ENCODE results near the gene NXPE3.

NXPE3 gene

DNA sequence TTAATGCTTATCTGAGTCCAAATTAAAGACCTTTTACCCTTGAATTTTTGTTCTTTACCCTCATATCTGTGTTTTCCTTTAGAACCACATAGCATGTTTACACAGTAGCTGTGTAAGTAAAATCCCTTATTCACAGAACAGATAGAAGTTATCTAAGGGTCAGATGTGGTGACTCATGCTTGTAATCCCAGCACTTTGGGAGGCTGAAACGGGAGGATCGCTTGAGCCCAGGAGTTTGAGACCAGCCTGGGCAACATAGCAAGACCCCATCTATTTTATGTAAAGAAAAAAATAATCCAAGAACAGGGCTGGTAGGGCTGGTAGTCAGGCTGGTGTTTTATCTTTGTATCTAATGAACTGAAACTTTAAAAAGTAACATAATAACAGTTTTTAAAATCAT is 23.2 kb downstream of the NXPE3 start:
- H3K27me3 ChIP-seq (ENCODE audit: insufficient read depth, low read length), result no peaks in the 10 kb centered on the region

GRCh38 chr3:101803173-101803782 is 24.3 kb downstream of the NXPE3 start:
- H3K36me3 ChIP-seq (ENCODE audit: insufficient read depth, low read length), result peaks cover 19% of the 10 kb centered on the region; the same call in 1 of the 2 replicates
- peaks cover 9% of the 10 kb centered on the region for H3K4me1 ChIP-seq (ENCODE audit: control insufficient read depth, insufficient read depth, low read length, unreplicated experiment)
- H3K4me3 ChIP-seq (ENCODE audit: low read depth, low read length), result no peak overlapping the region
- no peak overlapping the region for H3K27ac ChIP-seq (ENCODE audit: low read depth, low read length)
- H3K27me3 ChIP-seq (ENCODE audit: insufficient read depth, low read length), result no peaks in the 10 kb centered on the region
- peaks cover 7% of the 10 kb centered on the region for H3K79me2 ChIP-seq (ENCODE audit: control insufficient read depth, insufficient read depth, low read length, unreplicated experiment)
- H2AFZ ChIP-seq (ENCODE audit: low read length, unreplicated experiment), result no peak overlapping the region

More for the DNA sequence above, 23.2 kb downstream of the NXPE3 start:
- H2AFZ ChIP-seq (ENCODE audit: low read length, unreplicated experiment), result no peak overlapping the region
- peaks cover 7% of the 10 kb centered on the region for H3K79me2 ChIP-seq (ENCODE audit: control insufficient read depth, insufficient read depth, low read length, unreplicated experiment)
- no peak overlapping the region for H3K27ac ChIP-seq (ENCODE audit: low read depth, low read length)
- peaks cover 9% of the 10 kb centered on the region for H3K4me1 ChIP-seq (ENCODE audit: control insufficient read depth, insufficient read depth, low read length, unreplicated experiment)
- no peak overlapping the region for H3K4me3 ChIP-seq (ENCODE audit: low read depth, low read length)
- H3K36me3 ChIP-seq (ENCODE audit: insufficient read depth, low read length), result peaks cover 19% of the 10 kb centered on the region

DNA sequence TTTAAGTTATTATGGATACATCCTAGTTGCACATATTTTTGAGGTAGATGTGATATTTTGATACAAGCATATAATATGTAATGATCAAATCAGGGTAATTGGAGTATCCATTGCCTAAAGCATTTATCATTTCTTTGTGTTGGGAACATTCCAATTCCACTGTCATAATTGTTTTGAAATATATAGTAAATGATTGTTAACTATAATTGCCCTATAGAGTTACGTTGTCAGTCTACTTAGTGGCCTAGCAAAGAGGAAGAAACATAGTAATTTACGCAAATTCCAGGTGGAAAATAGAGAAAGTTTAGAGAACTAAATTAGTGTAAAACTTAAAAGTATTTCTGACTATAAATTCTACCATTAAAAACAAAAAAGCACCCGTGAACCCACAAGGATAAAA is 24.9 kb downstream of the NXPE3 start:
- Histone ChIP-seq H3K4me1 (ENCODE audit: control insufficient read depth, insufficient read depth, low read length, unreplicated experiment) (peaks cover 10% of the 10 kb centered on the region), H3K4me3 (ENCODE audit: low read depth, low read length) (no peak overlapping the region), H3K27ac (ENCODE audit: low read depth, low read length) (no peak overlapping the region), H3K27me3 (ENCODE audit: insufficient read depth, low read length) (no peaks in the 10 kb centered on the region), H2AFZ (ENCODE audit: low read length, unreplicated experiment) (no peak overlapping the region), H3K36me3 (ENCODE audit: insufficient read depth, low read length) (peaks cover 19% of the 10 kb centered on the region; the same call in 1 of the 2 replicates), H3K79me2 (ENCODE audit: control insufficient read depth, insufficient read depth, low read length, unreplicated experiment) (peaks cover 7% of the 10 kb centered on the region)

DNA sequence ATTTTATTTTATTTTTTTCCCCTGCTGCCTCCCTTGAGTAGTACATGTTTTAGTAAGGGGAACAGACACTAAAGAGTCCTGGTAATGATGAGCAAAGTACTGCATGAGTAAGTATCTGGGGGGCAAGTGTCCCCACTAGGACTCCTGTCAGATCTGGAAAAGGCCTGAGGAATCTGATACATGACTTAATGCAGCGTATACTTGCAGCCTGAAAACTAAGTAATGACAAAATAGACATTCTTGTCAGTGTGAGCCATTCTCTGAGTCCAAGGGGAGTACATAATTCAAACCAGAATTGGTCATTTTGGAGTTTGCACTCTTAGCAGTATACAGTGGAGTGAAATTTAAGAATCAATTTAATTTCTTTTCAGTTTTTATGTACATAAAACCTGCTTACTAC is 27.5 kb downstream of the NXPE3 start:
- no peaks in the 10 kb centered on the region for H3K27me3 ChIP-seq (ENCODE audit: insufficient read depth, low read length)
- no peak overlapping the region for H2AFZ ChIP-seq (ENCODE audit: low read length, unreplicated experiment)
- peaks cover 19% of the 10 kb centered on the region; the same call in 1 of the 2 replicates for H3K36me3 ChIP-seq (ENCODE audit: insufficient read depth, low read length)
- no peak overlapping the region for H3K27ac ChIP-seq (ENCODE audit: low read depth, low read length)
- peaks cover 7% of the 10 kb centered on the region for H3K79me2 ChIP-seq (ENCODE audit: control insufficient read depth, insufficient read depth, low read length, unreplicated experiment)
- H3K4me3 ChIP-seq (ENCODE audit: low read depth, low read length), result no peak overlapping the region
- peaks cover 25% of the 10 kb centered on the region for H3K4me1 ChIP-seq (ENCODE audit: control insufficient read depth, insufficient read depth, low read length, unreplicated experiment)

DNA sequence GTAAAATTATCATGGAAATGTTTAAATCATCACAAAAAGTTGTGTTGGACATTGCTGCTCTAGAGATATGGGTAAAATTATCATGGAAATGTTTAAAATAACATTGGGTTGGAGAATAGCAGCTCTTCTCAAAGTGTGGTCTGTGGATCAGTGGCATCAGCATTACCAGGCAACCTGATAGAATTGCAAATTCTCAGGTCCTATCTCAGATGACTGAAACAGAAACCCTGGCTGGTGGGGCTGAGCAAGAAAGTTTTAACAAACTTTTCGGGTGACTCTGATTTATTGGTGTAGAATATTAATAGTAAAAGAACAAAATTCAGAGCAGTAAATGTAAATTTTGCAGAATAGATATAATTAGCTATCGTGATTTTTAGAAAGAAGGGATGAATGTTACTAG is 28.9 kb downstream of the NXPE3 start:
- Histone ChIP-seq H3K4me1 (ENCODE audit: control insufficient read depth, insufficient read depth, low read length, unreplicated experiment) (peaks cover 25% of the 10 kb centered on the region), H3K4me3 (ENCODE audit: low read depth, low read length) (no peak overlapping the region)

GRCh38 chr3:101809178-101810021 is 30.4 kb downstream of the NXPE3 start:
- Histone ChIP-seq H3K27ac (ENCODE audit: low read depth, low read length) (peak overlapping the region; percentile 67), H3K79me2 (ENCODE audit: control insufficient read depth, insufficient read depth, low read length, unreplicated experiment) (peaks cover 5% of the 10 kb centered on the region), H3K4me1 (ENCODE audit: control insufficient read depth, insufficient read depth, low read length, unreplicated experiment) (peaks cover 25% of the 10 kb centered on the region), H2AFZ (ENCODE audit: low read length, unreplicated experiment) (no peak overlapping the region), H3K4me3 (ENCODE audit: low read depth, low read length) (peak overlapping the region; percentile 14; the same call in 1 of the 2 replicates), H3K36me3 (ENCODE audit: insufficient read depth, low read length) (no peaks in the 10 kb centered on the region), H3K27me3 (ENCODE audit: insufficient read depth, low read length) (no peaks in the 10 kb centered on the region)

More for the DNA sequence above, 28.9 kb downstream of the NXPE3 start:
- Histone ChIP-seq H3K27me3 (ENCODE audit: insufficient read depth, low read length) (no peaks in the 10 kb centered on the region), H2AFZ (ENCODE audit: low read length, unreplicated experiment) (no peak overlapping the region), H3K36me3 (ENCODE audit: insufficient read depth, low read length) (peaks cover 11% of the 10 kb centered on the region; the same call in 1 of the 2 replicates), H3K79me2 (ENCODE audit: control insufficient read depth, insufficient read depth, low read length, unreplicated experiment) (peaks cover 7% of the 10 kb centered on the region), H3K27ac (ENCODE audit: low read depth, low read length) (no peak overlapping the region)

GRCh38 chr3:101810022-101810418 is 31.0 kb downstream of the NXPE3 start:
- H3K4me3 ChIP-seq (ENCODE audit: low read depth, low read length), result 0 out of 2 replicates have a peak overlapping the region, but pooled peaks have one; percentile 14
- no peaks in the 10 kb centered on the region for H3K27me3 ChIP-seq (ENCODE audit: insufficient read depth, low read length)
- peaks cover 21% of the 10 kb centered on the region for H3K4me1 ChIP-seq (ENCODE audit: control insufficient read depth, insufficient read depth, low read length, unreplicated experiment)
- H2AFZ ChIP-seq (ENCODE audit: low read length, unreplicated experiment), result no peak overlapping the region
- peak overlapping the region; percentile 67 for H3K27ac ChIP-seq (ENCODE audit: low read depth, low read length)
- no peaks in the 10 kb centered on the region for H3K36me3 ChIP-seq (ENCODE audit: insufficient read depth, low read length)
- H3K79me2 ChIP-seq (ENCODE audit: control insufficient read depth, insufficient read depth, low read length, unreplicated experiment), result peaks cover 3% of the 10 kb centered on the region

GRCh38 chr3:101811875-101812274 is 32.9 kb downstream of the NXPE3 start:
- no peaks in the 10 kb centered on the region for H3K79me2 ChIP-seq (ENCODE audit: control insufficient read depth, insufficient read depth, low read length, unreplicated experiment)
- H3K4me3 ChIP-seq (ENCODE audit: low read depth, low read length), result no peak overlapping the region
- no peak overlapping the region for H2AFZ ChIP-seq (ENCODE audit: low read length, unreplicated experiment)
- no peaks in the 10 kb centered on the region for H3K36me3 ChIP-seq (ENCODE audit: insufficient read depth, low read length)
- no peak overlapping the region for H3K27ac ChIP-seq (ENCODE audit: low read depth, low read length)
- H3K27me3 ChIP-seq (ENCODE audit: insufficient read depth, low read length), result no peaks in the 10 kb centered on the region
- H3K4me1 ChIP-seq (ENCODE audit: control insufficient read depth, insufficient read depth, low read length, unreplicated experiment), result peaks cover 16% of the 10 kb centered on the region

DNA sequence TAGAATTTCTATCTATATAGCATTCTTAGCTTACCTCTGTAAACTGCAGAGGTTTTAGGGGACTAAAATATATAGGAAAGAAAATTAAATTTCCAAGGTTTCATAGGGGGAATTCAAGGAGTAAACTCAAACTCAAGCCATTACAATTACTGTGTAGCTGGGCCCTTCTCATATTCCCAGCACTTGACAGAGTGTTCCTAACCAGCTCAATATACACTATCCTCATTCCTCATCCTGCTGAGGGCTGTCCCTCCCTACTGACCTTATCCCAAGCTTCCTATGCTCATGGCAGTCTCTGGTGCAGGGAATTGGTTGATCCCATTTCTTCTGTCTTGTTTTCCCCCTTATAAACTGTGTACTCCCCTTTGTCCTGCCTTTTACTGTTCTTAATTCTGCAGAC is 33.9 kb downstream of the NXPE3 start:
- Histone ChIP-seq H3K79me2 (ENCODE audit: control insufficient read depth, insufficient read depth, low read length, unreplicated experiment) (no peaks in the 10 kb centered on the region), H3K4me1 (ENCODE audit: control insufficient read depth, insufficient read depth, low read length, unreplicated experiment) (peaks cover 16% of the 10 kb centered on the region), H3K27ac (ENCODE audit: low read depth, low read length) (no peak overlapping the region), H2AFZ (ENCODE audit: low read length, unreplicated experiment) (no peak overlapping the region), H3K36me3 (ENCODE audit: insufficient read depth, low read length) (no peaks in the 10 kb centered on the region), H3K27me3 (ENCODE audit: insufficient read depth, low read length) (no peaks in the 10 kb centered on the region), H3K4me3 (ENCODE audit: low read depth, low read length) (no peak overlapping the region)

DNA sequence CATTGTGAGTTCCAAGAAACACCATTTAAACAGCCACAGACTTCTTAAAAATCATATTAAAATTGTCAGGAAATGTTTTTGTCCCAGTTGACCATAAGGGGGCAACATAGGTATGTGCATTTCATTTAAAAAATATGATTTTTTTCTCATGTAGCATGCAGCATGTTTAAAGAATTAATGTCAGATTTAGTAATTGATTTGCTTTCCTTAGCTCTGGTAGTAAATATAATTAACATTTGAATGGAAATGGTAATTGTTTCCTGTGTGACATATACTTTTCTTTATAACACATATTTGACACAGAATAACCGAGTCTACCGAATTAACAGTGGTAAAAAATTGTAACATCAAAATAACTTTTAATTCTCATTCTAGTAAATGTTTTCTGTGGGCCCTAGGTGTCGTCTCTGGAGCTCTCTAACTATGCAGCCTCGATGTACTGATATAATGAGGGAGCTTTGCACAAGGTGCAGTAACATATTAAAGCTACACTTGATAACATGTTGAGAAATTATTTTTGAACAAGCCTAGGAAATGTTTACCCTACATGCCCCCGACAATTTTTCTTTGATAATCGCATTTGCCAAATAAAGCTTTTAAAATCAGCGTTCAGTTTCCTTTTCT is 34.9 kb downstream of the NXPE3 start:
- H3K27me3 ChIP-seq (ENCODE audit: insufficient read depth, low read length), result no peaks in the 10 kb centered on the region
- no peak overlapping the region for H3K27ac ChIP-seq (ENCODE audit: low read depth, low read length)
- no peak overlapping the region for H2AFZ ChIP-seq (ENCODE audit: low read length, unreplicated experiment)
- H3K4me1 ChIP-seq (ENCODE audit: control insufficient read depth, insufficient read depth, low read length, unreplicated experiment), result peaks cover 15% of the 10 kb centered on the region
- no peak overlapping the region for H3K4me3 ChIP-seq (ENCODE audit: low read depth, low read length)
- peaks cover 1% of the 10 kb centered on the region; the same call in 1 of the 2 replicates for H3K36me3 ChIP-seq (ENCODE audit: insufficient read depth, low read length)
- no peaks in the 10 kb centered on the region for H3K79me2 ChIP-seq (ENCODE audit: control insufficient read depth, insufficient read depth, low read length, unreplicated experiment)
